ENCODE results near the gene INTS14. TPM values are rescaled to one million over a fixed set of nuclear protein-coding genes. Genes with fewer than 3 reads are reported as not detected.
"Not testable (repeated sequence)": the region's sequence is repeated elsewhere in the genome, so short reads cannot be mapped to it uniquely, and the experiment has no call there.

INTS14 gene
- total and polyA plus RNA-seq, 8 donors: 32.3 to 50.9 (median 49.1) TPM

DNA sequence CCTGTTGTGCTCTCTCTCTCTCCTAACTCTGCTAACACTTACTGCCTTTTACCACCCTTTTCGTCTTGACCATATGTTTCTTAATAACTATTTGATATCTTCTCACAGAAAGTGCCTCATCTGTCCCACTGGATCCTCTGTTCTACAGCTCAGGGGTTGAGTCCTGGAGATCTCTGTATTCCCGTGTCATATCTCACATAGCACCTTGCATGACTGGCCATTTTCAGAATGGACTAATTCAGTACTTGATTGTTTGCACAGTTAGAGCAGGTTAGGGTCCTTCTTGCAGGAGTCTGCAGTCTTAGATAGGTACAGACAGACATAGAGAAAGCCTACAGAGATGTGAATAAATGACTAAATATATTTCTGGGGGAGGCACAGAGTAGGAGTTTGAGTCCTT, 59.7 kb downstream of the INTS14 start:
- Histone ChIP-seq H3K27me3 (no peaks in the 10 kb centered on the region), H3K4me1 (peaks cover 0 to 7% of the 10 kb centered on the region in 2 donors), H3K27ac (no peak overlapping the region), H3K9me3 (no peaks in the 10 kb centered on the region), H3K4me3 (no peak overlapping the region), H3K36me3 (peaks cover 0 to 15% of the 10 kb centered on the region in 2 donors)
- TF ChIP-seq, protein P1, sequence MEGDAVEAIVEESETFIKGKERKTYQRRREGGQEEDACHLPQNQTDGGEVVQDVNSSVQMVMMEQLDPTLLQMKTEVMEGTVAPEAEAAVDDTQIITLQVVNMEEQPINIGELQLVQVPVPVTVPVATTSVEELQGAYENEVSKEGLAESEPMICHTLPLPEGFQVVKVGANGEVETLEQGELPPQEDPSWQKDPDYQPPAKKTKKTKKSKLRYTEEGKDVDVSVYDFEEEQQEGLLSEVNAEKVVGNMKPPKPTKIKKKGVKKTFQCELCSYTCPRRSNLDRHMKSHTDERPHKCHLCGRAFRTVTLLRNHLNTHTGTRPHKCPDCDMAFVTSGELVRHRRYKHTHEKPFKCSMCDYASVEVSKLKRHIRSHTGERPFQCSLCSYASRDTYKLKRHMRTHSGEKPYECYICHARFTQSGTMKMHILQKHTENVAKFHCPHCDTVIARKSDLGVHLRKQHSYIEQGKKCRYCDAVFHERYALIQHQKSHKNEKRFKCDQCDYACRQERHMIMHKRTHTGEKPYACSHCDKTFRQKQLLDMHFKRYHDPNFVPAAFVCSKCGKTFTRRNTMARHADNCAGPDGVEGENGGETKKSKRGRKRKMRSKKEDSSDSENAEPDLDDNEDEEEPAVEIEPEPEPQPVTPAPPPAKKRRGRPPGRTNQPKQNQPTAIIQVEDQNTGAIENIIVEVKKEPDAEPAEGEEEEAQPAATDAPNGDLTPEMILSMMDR (IDR thresholded peaks at IDR 0.05): no peak
- intact Hi-C loops (cut with DNase I): no loop called here
- ATAC-seq: peak; percentile 39
- no peak for DNase-seq

GRCh38 chr15:65550681-65551098, 60.2 kb downstream of the INTS14 start:
- peak; percentile 73 for ATAC-seq
- Histone ChIP-seq H3K27ac (no peak overlapping the region), H3K9me3 (no peaks in the 10 kb centered on the region), H3K27me3 (no peaks in the 10 kb centered on the region), H3K4me3 (no peak overlapping the region), H3K4me1 (peaks cover 0 to 7% of the 10 kb centered on the region in 2 donors), H3K36me3 (peaks cover 0 to 10% of the 10 kb centered on the region in 2 donors)
- TF ChIP-seq, protein P1 (IDR thresholded peaks at IDR 0.05): no peak
- intact Hi-C loops (cut with DNase I): no loop called here
- peak in 1 of 4 donors; percentile 8 for DNase-seq

- H3K9me3 ChIP-seq; H3K36me3 ChIP-seq; H3K27me3 ChIP-seq; intact Hi-C loops (cut with DNase I); H3K27ac ChIP-seq; DNase-seq; H3K4me1 ChIP-seq; H3K4me3 ChIP-seq; ATAC-seq: not testable (repeated sequence)
These were observed 61.6 kb downstream of the INTS14 start for GRCh38 chr15:65549288-65549687.

DNA sequence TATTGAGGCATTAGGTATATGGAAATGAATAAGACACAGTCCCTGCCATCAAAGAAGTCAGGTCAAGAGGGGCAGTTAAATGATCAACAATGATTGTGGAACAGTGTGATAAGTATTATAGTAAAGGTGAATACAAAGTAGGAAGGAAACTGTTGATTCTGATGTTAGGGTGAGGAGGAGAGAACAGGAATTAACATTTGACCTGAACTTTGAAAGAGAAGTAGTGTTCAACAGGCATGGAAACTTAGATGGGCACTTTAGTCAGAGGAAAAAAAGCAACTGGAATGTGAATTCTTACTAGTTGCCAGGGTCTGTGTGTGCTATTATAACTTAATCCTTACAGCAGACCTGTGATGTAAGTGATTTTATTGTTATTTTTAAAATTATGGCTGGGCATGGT, 63.1 kb downstream of the INTS14 start:
- H3K4me3 ChIP-seq: no peak overlapping the region
- peaks cover 0 to 7% of the 10 kb centered on the region in 2 donors for H3K4me1 ChIP-seq
- H3K27ac ChIP-seq: no peak overlapping the region
- H3K9me3 ChIP-seq: no peaks in the 10 kb centered on the region
- DNase-seq (no peak), ATAC-seq (no peak)
- intact Hi-C loops (cut with DNase I): no loop called here
- no peaks in the 10 kb centered on the region for H3K36me3 ChIP-seq
- no peaks in the 10 kb centered on the region for H3K27me3 ChIP-seq
- TF ChIP-seq, protein P1 (IDR thresholded peaks at IDR 0.05): no peak

- DNase-seq (no peak), ATAC-seq (no peak)
- no peaks in the 10 kb centered on the region for H3K9me3 ChIP-seq
- intact Hi-C loops (cut with DNase I): no loop called here
- no peaks in the 10 kb centered on the region for H3K36me3 ChIP-seq
- no peaks in the 10 kb centered on the region for H3K4me1 ChIP-seq
- no peak overlapping the region for H3K27ac ChIP-seq
- TF ChIP-seq, protein P1 (IDR thresholded peaks at IDR 0.05): no peak
- no peaks in the 10 kb centered on the region for H3K27me3 ChIP-seq
- no peak overlapping the region for H3K4me3 ChIP-seq
These were observed 69.6 kb downstream of the INTS14 start for GRCh38 chr15:65541231-65541820.

GRCh38 chr15:65540314-65540713, 70.6 kb downstream of the INTS14 start:
- Histone ChIP-seq H3K27ac (no peak overlapping the region), H3K36me3 (no peaks in the 10 kb centered on the region), H3K27me3 (no peaks in the 10 kb centered on the region), H3K4me1 (no peaks in the 10 kb centered on the region), H3K9me3 (no peaks in the 10 kb centered on the region), H3K4me3 (no peak overlapping the region)
- no peak for DNase-seq
- no peak for ATAC-seq
- TF ChIP-seq, protein P1 (IDR thresholded peaks at IDR 0.05): no peak
- intact Hi-C loops (cut with DNase I): no loop called here

Measured in left lung (tissue), 10 donors.